HCT116 (cell line): Measurements from ENCODE around the gene PGAP6. TPM values are rescaled to one million over a fixed set of nuclear protein-coding genes. Genes with fewer than 3 reads are reported as not detected.
"Not testable (repeated sequence)": the region's sequence is repeated elsewhere in the genome, so short reads cannot be mapped to it uniquely, and the experiment has no call there.

ENCODE experiments used
- ATAC-seq: fragments of 200-7000 bp; cut with Tn5 transposase; 2 replicates; pipeline ENCODE4 v1.9.1; 2020; ENCODE audit warnings: mild to moderate bottlenecking, moderate library complexity
- BruUV-seq: library from RNA; stranded (reverse); fragments of 400-500 nt; replicated peaks from 2 replicates; lab custom pipeline; 2021; lab: Mats Ljungman, UMichigan
- CTCF ChIA-PET: fragments of 300-600 bp; sonication (Branson Sonifier 250); formaldehyde crosslinking; loops from one replicate; lab custom pipeline; 2021; ENCODE audit warnings: antibody characterized with exemption; lab: Charles Lee
- POLR2A ChIA-PET: fragments of 300-600, 350-600 bp; sonication (Branson Sonifier 250); formaldehyde crosslinking; loops from one replicate; lab custom pipeline; 2021; ENCODE audit warnings: antibody characterized with exemption; lab: Charles Lee
- RAD21 ChIA-PET, 2 experiments: fragments of 300-600 bp; sonication (Branson Sonifier 250); formaldehyde crosslinking; loops; one replicate each; lab custom pipeline; 2023; ENCODE audit warnings: low total read pairs in 2 of 2; ENCODE audit not compliant: uncharacterized antibody in 2 of 2, unreplicated experiment in 2 of 2, low non-redundant PET in 1 of 2; lab: Charles Lee
- DNase-seq: peaks from one replicate; pipeline ENCODE4 v3.0.0-alpha.2; 2010; ENCODE audit warnings: low read depth, low spot score
- H2AFZ ChIP-seq: fragments of 200-600 bp; shearing (Covaris generic), sonication (generic); 2 replicates; pipeline ENCODE4 v1.6.1; 2017; ENCODE audit warnings: low read depth, mixed run types, mixed read lengths, antibody characterized with exemption, low read length; ENCODE audit not compliant: poor library complexity, severe bottlenecking
- H3K27ac ChIP-seq: 2 replicates; pipeline ENCODE4 v1.5.1; 2012; ENCODE audit warnings: low read depth, low read length
- H3K27me3 ChIP-seq: fragments of 200-600 bp; sonication (generic); 2 replicates; pipeline ENCODE4 v1.6.1; 2016; ENCODE audit warnings: mixed run types, low read length, mixed read lengths; ENCODE audit not compliant: insufficient read depth
- H3K36me3 ChIP-seq, 2 experiments: fragments of 200-500 bp in 1 of 2; fragments of 200-600 bp in 1 of 2; sonication (Bioruptor generic) in 1 of 2; sonication (generic) in 1 of 2; 2 replicates each; pipeline versions ENCODE4 v1.5.1 to v1.6.1; 2014 to 2016; ENCODE audit warnings: low read length in 2 of 2, inconsistent platforms in 1 of 2, mixed read lengths in 1 of 2, mixed run types in 1 of 2; ENCODE audit not compliant: insufficient read depth in 2 of 2, control insufficient read depth in 1 of 2
- H3K4me1 ChIP-seq, 2 experiments: fragments of 200-600 bp in 1 of 2; sonication (generic) in 1 of 2; 2 replicates each; pipeline versions ENCODE4 v1.5.1 to v1.6.1; 2012 to 2017; ENCODE audit warnings: low read length in 2 of 2, inconsistent platforms in 1 of 2, mild to moderate bottlenecking in 1 of 2, mixed read lengths in 1 of 2, mixed run types in 1 of 2, moderate library complexity in 1 of 2; ENCODE audit not compliant: insufficient read depth in 2 of 2, control insufficient read depth in 1 of 2
- H3K4me2 ChIP-seq: fragments of 200-600 bp; sonication (generic); 2 replicates; pipeline ENCODE4 v1.6.1; 2017; ENCODE audit warnings: mixed run types, low read length, mixed read lengths
- H3K4me3 ChIP-seq, 2 experiments: fragments of 200-600 bp in 1 of 2; sonication (generic) in 1 of 2; replicated peaks in 1 of 2; 2 replicates each; pipeline ENCODE4 v1.5.1; 2011 to 2016; ENCODE audit warnings: low read length in 2 of 2, control low read depth in 1 of 2, low read depth in 1 of 2, mild to moderate bottlenecking in 1 of 2, mixed read lengths in 1 of 2, mixed run types in 1 of 2
- H3K79me2 ChIP-seq: fragments of 200-600 bp; sonication (generic); 2 replicates; pipeline ENCODE4 v1.6.1; 2017; ENCODE audit warnings: mild to moderate bottlenecking, mixed run types, low read length, moderate library complexity, mixed read lengths; ENCODE audit not compliant: insufficient read depth
- H3K9ac ChIP-seq: fragments of 200-600 bp; sonication (generic); 2 replicates; pipeline ENCODE4 v1.6.1; 2016; ENCODE audit warnings: low read length, mixed read lengths
- H3K9me2 ChIP-seq: fragments of 200-600 bp; sonication (generic), shearing (Covaris generic); 2 replicates; pipeline ENCODE4 v1.6.1; 2017; ENCODE audit warnings: mixed run types, mild to moderate bottlenecking, moderate library complexity; ENCODE audit not compliant: insufficient read depth
- H3K9me3 ChIP-seq, 2 experiments: fragments of 200-500 bp in 1 of 2; fragments of 200-600 bp in 1 of 2; sonication (Bioruptor generic) in 1 of 2; sonication (generic) in 1 of 2; 2 replicates each; pipeline ENCODE4 v1.6.1; 2014 to 2017; ENCODE audit warnings: low read length in 2 of 2, mixed read lengths in 2 of 2, inconsistent platforms in 1 of 2, low read depth in 1 of 2, mild to moderate bottlenecking in 1 of 2, mixed run types in 1 of 2, moderate library complexity in 1 of 2; ENCODE audit not compliant: control insufficient read depth in 1 of 2, insufficient read depth in 1 of 2
- H4K20me1 ChIP-seq: fragments of 200-600 bp; sonication (generic), shearing (Covaris generic); 2 replicates; pipeline ENCODE4 v1.6.1; 2017; ENCODE audit warnings: mixed run types, mild to moderate bottlenecking, moderate library complexity; ENCODE audit not compliant: insufficient read depth
- ATF3 ChIP-seq: IDR thresholded peaks from 2 replicates; pipeline ENCODE4 v1.6.1; 2012
- CBX3 ChIP-seq: IDR thresholded peaks from 2 replicates; pipeline ENCODE4 v1.6.1; 2012; ENCODE audit warnings: low read depth
- CEBPB ChIP-seq: IDR thresholded peaks from 2 replicates; pipeline ENCODE4 v1.6.1; 2012; ENCODE audit warnings: low read depth
- FOSL1 ChIP-seq: IDR thresholded peaks from 2 replicates; pipeline ENCODE4 v1.6.1; 2012; ENCODE audit warnings: low read depth
- POLR2A ChIP-seq: IDR thresholded peaks from 2 replicates; pipeline ENCODE4 v1.7.0; 2011; ENCODE audit warnings: borderline replicate concordance; ENCODE audit not compliant: insufficient read depth, insufficient read length; ENCODE audit errors: extremely low read depth
- RAD21 ChIP-seq: IDR thresholded peaks from 2 replicates; pipeline ENCODE4 v1.6.1; 2012; ENCODE audit warnings: low read depth, mild to moderate bottlenecking
- SIN3A ChIP-seq: IDR thresholded peaks from 2 replicates; pipeline ENCODE4 v1.6.1; 2012; ENCODE audit warnings: low read depth
- TCF7L2 ChIP-seq: IDR thresholded peaks from 2 replicates; pipeline ENCODE4 v1.7.0; 2011; ENCODE audit warnings: borderline replicate concordance, inconsistent platforms; ENCODE audit not compliant: insufficient read depth, insufficient read length; ENCODE audit errors: extremely low read depth
- YY1 ChIP-seq: IDR thresholded peaks from 2 replicates; pipeline ENCODE4 v1.6.1; 2011; ENCODE audit warnings: low read length, low read depth, moderate library complexity, mild to moderate bottlenecking; ENCODE audit not compliant: insufficient replicate concordance; ENCODE audit errors: extremely low read depth
- ZFX ChIP-seq: fragments of 450-650 bp; IDR thresholded peaks from 2 replicates; pipeline ENCODE4 v1.6.1; 2017
- intact Hi-C: fragments of 100-400 bp; cut with micrococcal nuclease; formaldehyde crosslinking; loops from 2 replicates; pipeline ENCODE4 v1.10.0; 2022
- total RNA-seq: library from RNA; stranded (reverse); gene quantifications from one replicate; pipeline ENCODE4 v1.2.1, GENCODE V29; 2021; ENCODE audit not compliant: unreplicated experiment

The PGAP6 gene
- total RNA-seq, 1 experiment from 2014 or later, result 35.4 TPM

DNA sequence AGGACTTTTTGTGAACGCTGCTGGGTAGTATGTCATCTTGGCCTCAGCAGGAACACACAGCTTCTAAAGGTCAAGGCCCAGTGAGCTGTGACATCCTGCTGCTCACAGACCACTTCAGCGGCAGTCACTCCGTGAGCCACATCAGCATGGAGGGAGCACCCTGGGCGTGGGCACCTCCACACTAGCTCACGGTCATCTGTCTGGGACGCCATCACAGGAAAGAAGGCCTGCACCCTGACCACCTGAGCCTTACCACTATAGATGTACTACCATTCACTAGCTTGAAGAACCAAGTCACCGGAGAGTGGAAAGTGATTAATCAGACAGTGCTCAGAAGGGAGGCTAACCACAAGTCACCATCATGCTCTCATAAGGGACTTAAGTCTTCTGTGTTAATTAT lies 32.6 kb downstream of the PGAP6 start:
- CTCF ChIA-PET, result no interaction called here
- no peak for ATAC-seq
- intact Hi-C loops, result no loop called here
- Histone ChIP-seq H3K4me1 (peaks cover 2 to 7% of the 10 kb centered on the region in 2 experiments; a peak in 1 of 4 replicates), H3K79me2 (peaks cover 70% of the 10 kb centered on the region), H3K9me2 (no peaks in the 10 kb centered on the region), H2AFZ (no peak overlapping the region), H3K9me3 (no peaks in the 10 kb centered on the region), H3K9ac (no peak overlapping the region), H3K27ac (no peak overlapping the region), H3K36me3 (peaks cover 0 to 11% of the 10 kb centered on the region in 2 experiments; a peak in 1 of 4 replicates), H4K20me1 (no peaks in the 10 kb centered on the region), H3K4me2 (no peak overlapping the region), H3K4me3 (no peak overlapping the region), H3K27me3 (no peaks in the 10 kb centered on the region)
- TF ChIP-seq FOSL1 (no peak), SIN3A (no peak), CBX3 (no peak), RAD21 (no peak), POLR2A (no peak), ATF3 (no peak), YY1 (no peak), CEBPB (no peak), TCF7L2 (no peak), ZFX (no peak)
- POLR2A ChIA-PET, result no interaction called here
- BruUV-seq, result no TSS peak
- no peak for DNase-seq
- RAD21 ChIA-PET, result no interaction called here

- H3K27ac ChIP-seq, H2AFZ ChIP-seq, ATAC-seq, H3K9me2 ChIP-seq, intact Hi-C loops, H4K20me1 ChIP-seq, POLR2A ChIA-PET, H3K4me2 ChIP-seq, H3K9ac ChIP-seq, BruUV-seq, DNase-seq, H3K4me3 ChIP-seq, CTCF ChIA-PET, H3K9me3 ChIP-seq, H3K4me1 ChIP-seq, H3K27me3 ChIP-seq, RAD21 ChIA-PET: not testable (repeated sequence)
- Histone ChIP-seq H3K36me3 (peaks cover 0 to 11% of the 10 kb centered on the region in 2 experiments; a peak in 1 of 4 replicates), H3K79me2 (peaks cover 77% of the 10 kb centered on the region)
These were observed 33.3 kb downstream of the PGAP6 start for GRCh38 chr16:348495-348894.
